BLaER1 (cell line): ENCODE measurements around the gene ZFAND3.

ENCODE experiments used
- H3K27ac ChIP-seq: shearing (Covaris generic); formaldehyde crosslinking; 2 replicates; pipeline ENCODE4 v1.8.1; 2022
- H3K27me3 ChIP-seq: shearing (Covaris generic); formaldehyde crosslinking; 2 replicates; pipeline ENCODE4 v1.8.1; 2022
- H3K36me3 ChIP-seq: shearing (Covaris generic); formaldehyde crosslinking; 2 replicates; pipeline ENCODE4 v1.8.1; 2022
- H3K4me1 ChIP-seq: shearing (Covaris generic); formaldehyde crosslinking; 2 replicates; pipeline ENCODE4 v1.8.1; 2022
- H3K4me2 ChIP-seq: shearing (Covaris generic); formaldehyde crosslinking; 2 replicates; pipeline ENCODE4 v1.8.1; 2022
- H3K4me3 ChIP-seq: shearing (Covaris generic); formaldehyde crosslinking; 2 replicates; pipeline ENCODE4 v1.8.1; 2022
- H3K9ac ChIP-seq: shearing (Covaris generic); formaldehyde crosslinking; 2 replicates; pipeline ENCODE4 v1.8.1; 2022
- H3K9me3 ChIP-seq: shearing (Covaris generic); formaldehyde crosslinking; 2 replicates; pipeline ENCODE4 v1.8.1; 2022
- H4K20me1 ChIP-seq: shearing (Covaris generic); formaldehyde crosslinking; 2 replicates; pipeline ENCODE4 v1.8.1; 2022
- Cebpa-rat ChIP-seq: shearing (Covaris generic); IDR thresholded peaks from 2 replicates; pipeline ENCODE4 v1.8.1; 2022

The ZFAND3 gene

GRCh38 chr6:38056361-38056760, 236.8 kb downstream of the ZFAND3 start:
- H4K20me1 ChIP-seq: peaks cover 100% of the 10 kb centered on the region
- no peaks in the 10 kb centered on the region for H3K27me3 ChIP-seq
- H3K4me3 ChIP-seq: no peak overlapping the region
- no peaks in the 10 kb centered on the region for H3K4me1 ChIP-seq
- H3K36me3 ChIP-seq: peaks cover 3% of the 10 kb centered on the region
- H3K9ac ChIP-seq: no peak overlapping the region
- TF ChIP-seq Cebpa-rat: no peak
- no peak overlapping the region for H3K4me2 ChIP-seq
- H3K27ac ChIP-seq: no peak overlapping the region
- no peaks in the 10 kb centered on the region for H3K9me3 ChIP-seq

DNA sequence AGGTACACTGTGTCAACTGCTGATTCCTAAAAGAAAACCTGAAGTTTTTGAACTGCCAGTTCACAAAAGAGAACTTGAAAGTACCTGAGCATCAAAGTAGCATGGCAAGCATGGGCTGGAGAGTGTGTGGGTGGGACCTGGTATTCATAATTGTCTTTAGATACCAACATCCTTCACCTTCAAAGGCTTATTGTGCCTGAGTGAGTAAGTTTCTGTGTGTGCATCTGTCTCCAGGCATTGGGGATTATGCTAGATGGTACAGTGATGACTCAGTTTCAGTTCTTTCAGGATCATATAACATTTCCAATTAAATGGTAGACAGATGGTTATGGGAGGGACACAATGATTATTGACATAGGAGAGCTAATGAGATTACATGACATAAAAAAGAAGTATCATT, 238.5 kb downstream of the ZFAND3 start:
- H4K20me1 ChIP-seq: peaks cover 86% of the 10 kb centered on the region
- no peak overlapping the region for H3K4me3 ChIP-seq
- no peaks in the 10 kb centered on the region for H3K27me3 ChIP-seq
- no peak overlapping the region for H3K27ac ChIP-seq
- no peak overlapping the region for H3K9ac ChIP-seq
- H3K36me3 ChIP-seq: peaks cover 19% of the 10 kb centered on the region
- no peak for TF ChIP-seq Cebpa-rat
- no peaks in the 10 kb centered on the region for H3K4me1 ChIP-seq
- H3K9me3 ChIP-seq: no peaks in the 10 kb centered on the region
- no peak overlapping the region for H3K4me2 ChIP-seq

DNA sequence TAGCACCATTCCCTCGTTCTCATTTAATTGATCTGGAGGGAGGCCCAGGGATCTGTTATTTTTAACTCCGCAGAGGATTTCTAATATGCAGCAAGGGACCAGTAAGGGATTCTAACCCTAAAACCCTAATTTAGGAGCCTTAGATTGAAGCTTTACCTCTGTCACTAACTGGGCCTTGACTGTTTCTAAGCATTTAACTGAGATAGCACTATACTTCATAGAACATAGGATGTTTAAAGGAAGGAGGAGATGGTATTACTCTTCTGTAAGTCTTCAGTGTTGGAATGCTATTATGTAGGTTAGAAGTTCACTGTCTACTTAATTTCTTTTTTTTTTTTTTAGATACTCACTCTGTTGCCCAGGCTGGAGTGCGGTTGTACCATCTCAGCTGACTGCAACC, 242.5 kb downstream of the ZFAND3 start:
- Histone ChIP-seq H4K20me1 (peaks cover 73% of the 10 kb centered on the region), H3K4me2 (no peak overlapping the region), H3K9me3 (no peaks in the 10 kb centered on the region), H3K36me3 (peaks cover 52% of the 10 kb centered on the region), H3K27me3 (no peaks in the 10 kb centered on the region), H3K4me3 (no peak overlapping the region), H3K27ac (no peak overlapping the region), H3K9ac (no peak overlapping the region), H3K4me1 (peaks cover 7% of the 10 kb centered on the region; the same call in 1 of the 2 replicates)
- TF ChIP-seq Cebpa-rat: no peak

GRCh38 chr6:38063973-38064372, 244.4 kb downstream of the ZFAND3 start:
- TF ChIP-seq Cebpa-rat: no peak
- Histone ChIP-seq H3K9me3 (no peaks in the 10 kb centered on the region), H3K4me1 (peaks cover 7% of the 10 kb centered on the region; the same call in 1 of the 2 replicates), H4K20me1 (peaks cover 73% of the 10 kb centered on the region), H3K27ac (no peak overlapping the region), H3K4me3 (no peak overlapping the region), H3K4me2 (no peak overlapping the region), H3K27me3 (no peaks in the 10 kb centered on the region), H3K36me3 (peaks cover 55% of the 10 kb centered on the region), H3K9ac (no peak overlapping the region)

DNA sequence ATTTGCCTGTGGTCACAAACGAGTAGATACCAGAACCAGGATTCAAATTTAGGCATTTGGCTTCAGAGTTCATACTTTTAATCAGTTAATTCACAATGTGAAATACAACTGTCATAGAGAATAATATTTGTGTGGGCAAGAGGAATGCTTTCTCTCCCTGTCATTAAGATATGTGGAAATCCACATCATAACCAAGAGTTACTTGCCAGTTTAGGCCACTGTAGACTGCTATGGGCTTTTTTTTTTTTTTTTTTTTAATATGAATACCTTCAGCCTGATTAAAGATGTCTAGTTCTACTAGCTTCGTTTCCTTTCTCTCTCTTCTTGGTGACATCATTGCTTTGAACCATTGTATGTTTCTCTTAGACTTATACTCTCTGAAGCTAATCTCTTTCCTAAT, 244.9 kb downstream of the ZFAND3 start:
- no peak for TF ChIP-seq Cebpa-rat
- peaks cover 73% of the 10 kb centered on the region for H4K20me1 ChIP-seq
- H3K27me3 ChIP-seq: no peaks in the 10 kb centered on the region
- H3K36me3 ChIP-seq: peaks cover 55% of the 10 kb centered on the region
- H3K9me3 ChIP-seq: no peaks in the 10 kb centered on the region
- H3K4me2 ChIP-seq: no peak overlapping the region
- H3K4me1 ChIP-seq: peaks cover 7% of the 10 kb centered on the region; the same call in 1 of the 2 replicates
- H3K4me3 ChIP-seq: no peak overlapping the region
- H3K27ac ChIP-seq: no peak overlapping the region
- no peak overlapping the region for H3K9ac ChIP-seq

DNA sequence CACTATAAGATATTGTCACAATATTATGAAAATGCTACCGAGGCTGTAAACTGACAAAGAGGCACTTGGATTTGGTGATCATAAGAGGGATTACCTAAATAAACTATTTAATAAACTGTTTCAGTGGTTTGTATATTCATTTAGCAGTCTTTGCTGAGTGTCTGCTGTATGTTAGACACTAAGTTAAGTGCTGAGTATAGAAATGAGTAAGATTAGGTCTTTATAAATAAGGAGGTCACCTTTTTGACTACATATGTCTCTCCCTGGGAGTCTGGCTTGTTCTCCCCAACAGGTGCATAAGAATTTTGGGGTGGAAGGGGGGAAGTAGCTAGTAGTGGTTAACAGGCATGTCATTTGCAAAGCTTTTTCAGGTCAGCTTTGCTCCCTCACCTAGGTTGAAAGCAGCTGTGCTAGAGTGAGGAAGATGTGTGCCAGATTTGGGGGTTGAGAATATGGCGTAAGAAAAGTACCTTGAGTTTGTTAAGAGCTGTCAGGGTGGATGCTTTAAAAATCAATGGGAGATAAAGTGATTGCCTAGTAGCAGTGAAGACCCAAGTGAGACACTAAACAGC, 246.3 kb downstream of the ZFAND3 start:
- Histone ChIP-seq H3K9ac (no peak overlapping the region), H3K4me2 (no peak overlapping the region), H3K4me3 (no peak overlapping the region), H3K27ac (no peak overlapping the region), H3K27me3 (no peaks in the 10 kb centered on the region), H4K20me1 (peaks cover 73% of the 10 kb centered on the region), H3K9me3 (no peaks in the 10 kb centered on the region), H3K36me3 (peaks cover 55% of the 10 kb centered on the region), H3K4me1 (peaks cover 7% of the 10 kb centered on the region; the same call in 1 of the 2 replicates)
- TF ChIP-seq Cebpa-rat: no peak

GRCh38 chr6:38067263-38067980, 247.9 kb downstream of the ZFAND3 start:
- no peak overlapping the region for H3K9ac ChIP-seq
- peaks cover 65% of the 10 kb centered on the region for H4K20me1 ChIP-seq
- no peak overlapping the region for H3K27ac ChIP-seq
- no peaks in the 10 kb centered on the region for H3K9me3 ChIP-seq
- no peak overlapping the region for H3K4me3 ChIP-seq
- no peaks in the 10 kb centered on the region for H3K27me3 ChIP-seq
- H3K36me3 ChIP-seq: peaks cover 42% of the 10 kb centered on the region
- H3K4me1 ChIP-seq: peaks cover 7% of the 10 kb centered on the region; the same call in 1 of the 2 replicates
- H3K4me2 ChIP-seq: no peak overlapping the region
- TF ChIP-seq Cebpa-rat: no peak

GRCh38 chr6:38068854-38069590, 249.5 kb downstream of the ZFAND3 start:
- no peak overlapping the region for H3K9ac ChIP-seq
- peaks cover 7% of the 10 kb centered on the region; the same call in 1 of the 2 replicates for H3K4me1 ChIP-seq
- H3K27ac ChIP-seq: no peak overlapping the region
- H3K4me2 ChIP-seq: no peak overlapping the region
- no peaks in the 10 kb centered on the region for H3K27me3 ChIP-seq
- H4K20me1 ChIP-seq: peaks cover 65% of the 10 kb centered on the region
- no peaks in the 10 kb centered on the region for H3K9me3 ChIP-seq
- TF ChIP-seq Cebpa-rat: no peak
- peaks cover 29% of the 10 kb centered on the region for H3K36me3 ChIP-seq
- no peak overlapping the region for H3K4me3 ChIP-seq

DNA sequence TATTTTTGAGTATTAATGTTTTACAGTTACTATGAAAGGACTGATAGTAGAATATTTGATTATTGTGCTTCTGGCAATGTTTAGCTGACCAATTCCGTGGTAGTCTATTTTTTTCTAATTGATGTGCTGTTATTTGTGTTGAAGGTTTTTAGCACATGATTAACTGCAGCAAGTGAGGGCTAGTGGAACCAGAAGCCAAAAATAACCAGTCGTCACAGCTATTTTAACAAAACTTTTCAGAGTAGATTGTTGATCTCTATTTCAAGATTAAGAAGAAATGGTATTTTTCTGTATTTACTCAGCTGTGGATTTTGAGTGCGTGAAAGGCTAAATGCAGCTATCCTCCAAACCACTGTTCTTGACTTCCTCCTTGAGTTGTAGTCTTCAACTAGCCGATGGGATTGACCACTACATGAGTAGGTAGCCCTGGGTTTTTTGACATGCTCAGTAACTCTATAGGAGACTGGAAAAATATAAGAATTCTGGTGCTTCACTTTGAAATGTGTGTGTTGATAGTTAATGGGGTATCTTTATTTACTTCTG, 258.0 kb downstream of the ZFAND3 start:
- Histone ChIP-seq H3K4me2 (no peak overlapping the region), H3K4me3 (no peak overlapping the region), H3K27me3 (no peaks in the 10 kb centered on the region), H4K20me1 (peaks cover 51% of the 10 kb centered on the region; the same call in 1 of the 2 replicates), H3K4me1 (no peaks in the 10 kb centered on the region), H3K27ac (no peak overlapping the region), H3K9ac (no peak overlapping the region), H3K36me3 (peaks cover 37% of the 10 kb centered on the region), H3K9me3 (peaks cover 11% of the 10 kb centered on the region; the same call in 1 of the 2 replicates)
- TF ChIP-seq Cebpa-rat: no peak

GRCh38 chr6:38078671-38079070, 259.1 kb downstream of the ZFAND3 start:
- H3K9ac ChIP-seq: no peak overlapping the region
- no peaks in the 10 kb centered on the region for H3K4me1 ChIP-seq
- H3K27me3 ChIP-seq: no peaks in the 10 kb centered on the region
- H3K9me3 ChIP-seq: peaks cover 11% of the 10 kb centered on the region; the same call in 1 of the 2 replicates
- peaks cover 62% of the 10 kb centered on the region; the same call in 1 of the 2 replicates for H4K20me1 ChIP-seq
- no peak for TF ChIP-seq Cebpa-rat
- no peak overlapping the region for H3K4me3 ChIP-seq
- no peak overlapping the region for H3K27ac ChIP-seq
- no peak overlapping the region for H3K4me2 ChIP-seq
- peaks cover 42% of the 10 kb centered on the region for H3K36me3 ChIP-seq
